Measurements from ENCODE around the gene CDC42BPB.

CDC42BPB gene

GRCh38 chr14:103013028-103013427 lies 44.3 kb downstream of the CDC42BPB start:
- DNase-seq, result no peak

- DNase-seq, result no peak
These were observed 47.8 kb downstream of the CDC42BPB start for GRCh38 chr14:103009559-103009958.

- DNase-seq, result peak in 1 of 2 experiments; percentile 29
These were observed 48.5 kb downstream of the CDC42BPB start for GRCh38 chr14:103008768-103009357.

GRCh38 chr14:103008126-103008525 lies 49.2 kb downstream of the CDC42BPB start:
- no peak for DNase-seq

GRCh38 chr14:103007555-103007954 lies 49.8 kb downstream of the CDC42BPB start:
- no peak for DNase-seq

- DNase-seq, result no peak
These were observed 50.3 kb downstream of the CDC42BPB start for GRCh38 chr14:103006991-103007520.

GRCh38 chr14:103006106-103006505 lies 51.2 kb downstream of the CDC42BPB start:
- DNase-seq, result no peak

GRCh38 chr14:103003850-103004249 lies 53.5 kb downstream of the CDC42BPB start:
- no peak for DNase-seq

GRCh38 chr14:103003351-103003615 lies 54.1 kb downstream of the CDC42BPB start:
- DNase-seq, result no peak

GRCh38 chr14:103002578-103003350 lies 54.6 kb downstream of the CDC42BPB start:
- no peak for DNase-seq

- DNase-seq, result no peak
These were observed 55.5 kb downstream of the CDC42BPB start for GRCh38 chr14:103001651-103002396.

- DNase-seq, result no peak
These were observed 56.1 kb downstream of the CDC42BPB start for GRCh38 chr14:103001226-103001625.

GRCh38 chr14:103000291-103000921 lies 56.9 kb downstream of the CDC42BPB start:
- no peak for DNase-seq

GRCh38 chr14:102999227-102999895 lies 58.0 kb downstream of the CDC42BPB start:
- no peak for DNase-seq

GRCh38 chr14:102998393-102998792 lies 59.0 kb downstream of the CDC42BPB start:
- no peak for DNase-seq

GRCh38 chr14:102996941-102997340 lies 60.4 kb downstream of the CDC42BPB start:
- DNase-seq, result no peak

GRCh38 chr14:102994689-102995088 lies 62.7 kb downstream of the CDC42BPB start:
- DNase-seq, result no peak

- DNase-seq, result no peak
These were observed 63.8 kb downstream of the CDC42BPB start for GRCh38 chr14:102993523-102993922.

- DNase-seq, result no peak
These were observed 66.0 kb downstream of the CDC42BPB start for GRCh38 chr14:102991376-102991775.

- no peak for DNase-seq
These were observed 69.3 kb downstream of the CDC42BPB start for GRCh38 chr14:102988054-102988453.

GRCh38 chr14:102986810-102987579 lies 70.4 kb downstream of the CDC42BPB start:
- no peak for DNase-seq

- DNase-seq, result no peak
These were observed 71.7 kb downstream of the CDC42BPB start for GRCh38 chr14:102985665-102986064.
